Gastroesophageal sphincter (tissue), 3 donors: ENCODE results near the gene MINDY3.

Experiments used
- CTCF ChIP-seq, 4 experiments: fragments of 200-600 bp in 2 of 4; fragments of 450-650 bp in 2 of 4; sonication (generic) in 1 of 4; IDR thresholded peaks; one replicate each; pipeline ENCODE4 v1.5.1; 2017 to 2019; ENCODE audit warnings: antibody characterized with exemption in 4 of 4, mild to moderate bottlenecking in 2 of 4, moderate library complexity in 2 of 4
- POLR2A ChIP-seq, 2 donors: fragments of 450-650 bp; IDR thresholded peaks; one replicate each; pipeline ENCODE4 v1.6.1; 2017; ENCODE audit warnings: antibody characterized with exemption in 2 of 2, mild to moderate bottlenecking in 2 of 2, moderate library complexity in 1 of 2
- POLR2AphosphoS5 ChIP-seq: sonication (generic); formaldehyde crosslinking; IDR thresholded peaks from one replicate; pipeline ENCODE4 v1.6.1; 2017; ENCODE audit warnings: antibody characterized with exemption

- TF ChIP-seq POLR2A (IDR thresholded peaks at IDR 0.05) (no peak), CTCF (IDR thresholded peaks at IDR 0.05) (no peak), POLR2AphosphoS5 (no peak)
These were observed 56.2 kb downstream of the MINDY3 start for GRCh38 chr10:15804109-15804508.
